CD4-positive, alpha-beta T cell (primary cell): ENCODE results near the gene CHST3. TPM values are rescaled to one million over a fixed set of nuclear protein-coding genes. Genes with fewer than 3 reads are reported as not detected.

Experiments
- ATAC-seq: fragments of 200-7000 bp; cut with Tn5 transposase; one replicate; pipeline ENCODE4 v1.10.0; 2022; ENCODE audit warnings: mild to moderate bottlenecking; ENCODE audit not compliant: poor library complexity
- CTCF ChIA-PET: fragments of 350-600 bp; sonication (Branson Sonifier 250); formaldehyde crosslinking; loops from one replicate; lab custom pipeline; 2021; ENCODE audit warnings: antibody characterized with exemption, inconsistent platforms; lab: Charles Lee
- POLR2A ChIA-PET: fragments of 350-600 bp; sonication (Branson Sonifier 250); formaldehyde crosslinking; loops from one replicate; lab custom pipeline; 2021; ENCODE audit warnings: antibody characterized with exemption, inconsistent platforms; lab: Charles Lee
- DNase-seq, 14 experiments: peaks; one replicate each; pipeline ENCODE4 v3.0.0-alpha.2; 2013 to 2020; ENCODE audit warnings: mixed read lengths in 2 of 14
- H3K27ac ChIP-seq, 2 donors: one replicate each; pipeline versions ENCODE4 v1.5.1 to v1.7.0; 2013; ENCODE audit warnings: low read length in 2 of 2, low read depth in 1 of 2, mild to moderate bottlenecking in 1 of 2
- H3K27me3 ChIP-seq, 2 experiments: 1 replicate in 1 of 2; 2 replicates in 1 of 2; pipeline versions ENCODE4 v1.6.1 to v1.7.0; 2013; ENCODE audit warnings: low read length in 2 of 2, control low read depth in 1 of 2, mild to moderate bottlenecking in 1 of 2, moderate library complexity in 1 of 2; ENCODE audit not compliant: insufficient read depth in 2 of 2, control insufficient read depth in 1 of 2
- H3K36me3 ChIP-seq: one replicate; pipeline ENCODE4 v1.6.1; 2013; ENCODE audit warnings: low read length, control low read depth; ENCODE audit not compliant: insufficient read depth
- H3K4me1 ChIP-seq: one replicate; pipeline ENCODE4 v1.6.1; 2013; ENCODE audit warnings: low read length, control low read depth; ENCODE audit not compliant: insufficient read depth
- H3K4me3 ChIP-seq: one replicate; pipeline ENCODE4 v1.5.1; 2013; ENCODE audit warnings: mild to moderate bottlenecking, low read length, moderate library complexity
- H3K9me3 ChIP-seq, 2 experiments: 1 replicate in 1 of 2; 2 replicates in 1 of 2; pipeline versions ENCODE4 v1.6.1 to v1.7.0; 2013; ENCODE audit warnings: low read length in 2 of 2, mild to moderate bottlenecking in 2 of 2, control low read depth in 1 of 2, moderate library complexity in 1 of 2; ENCODE audit not compliant: control insufficient read depth in 1 of 2, insufficient read depth in 1 of 2
- H3K27ac Mint-ChIP-seq: one replicate; pipeline ENCODE4 v1.8.0; 2020; ENCODE audit warnings: mixed read lengths
- H3K27me3 Mint-ChIP-seq: one replicate; pipeline ENCODE4 v1.8.0; 2021; ENCODE audit warnings: mixed read lengths
- H3K36me3 Mint-ChIP-seq: one replicate; pipeline ENCODE4 v1.8.0; 2021; ENCODE audit warnings: low read depth, mixed read lengths
- H3K4me1 Mint-ChIP-seq: one replicate; pipeline ENCODE4 v1.8.0; 2021; ENCODE audit warnings: low read depth, mixed read lengths
- H3K4me3 Mint-ChIP-seq: one replicate; pipeline ENCODE4 v1.8.0; 2020; ENCODE audit warnings: mild to moderate bottlenecking, mixed read lengths
- H3K9me3 Mint-ChIP-seq: one replicate; pipeline ENCODE4 v1.8.0; 2020; ENCODE audit warnings: mixed read lengths
- CTCF ChIP-seq: fragments of 200-600 bp; IDR thresholded peaks from one replicate; pipeline ENCODE4 v1.8.0; 2022; ENCODE audit warnings: antibody characterized with exemption, mild to moderate bottlenecking
- intact Hi-C, 2 experiments: fragments of 100-400 bp; cut with DNase I in 1 of 2; cut with micrococcal nuclease in 1 of 2; formaldehyde crosslinking; loops; one replicate each; pipeline versions ENCODE4 v1.15.1 to v1.9.0; 2023 to 2025; cut with DNase I, micrococcal nuclease
- total RNA-seq, 174 experiments: library from RNA in 2 of 174; stranded (reverse) in 2 of 174; gene quantifications; one replicate each; pipeline ENCODE4 v1.2.3 and lab custom pipeline; 2021 to 2026

CHST3 gene
- total RNA-seq, 2 experiments from 2014 or later, result not detected

GRCh38 chr10:71920540-71921323 lies 43.5 kb upstream of the CHST3 start:
- no peak for DNase-seq
- CTCF ChIA-PET, result no interaction called here
- no peak for ATAC-seq
- Histone ChIP-seq H3K9me3 (no peaks in the 10 kb centered on the region), H3K4me1 (no peaks in the 10 kb centered on the region), H3K27ac (no peak overlapping the region), H3K36me3 (no peaks in the 10 kb centered on the region), H3K4me3 (no peak overlapping the region), H3K27me3 (no peaks in the 10 kb centered on the region)
- H3K27me3 Mint-ChIP-seq, result no peaks in the 10 kb centered on the region
- POLR2A ChIA-PET, result no interaction called here
- no peaks in the 10 kb centered on the region for H3K9me3 Mint-ChIP-seq
- intact Hi-C loops, result no loop called here
- no peak overlapping the region for H3K27ac Mint-ChIP-seq
- TF ChIP-seq CTCF, result no peak
- H3K4me3 Mint-ChIP-seq, result no peak overlapping the region
- no peaks in the 10 kb centered on the region for H3K4me1 Mint-ChIP-seq
- no peaks in the 10 kb centered on the region for H3K36me3 Mint-ChIP-seq

DNA sequence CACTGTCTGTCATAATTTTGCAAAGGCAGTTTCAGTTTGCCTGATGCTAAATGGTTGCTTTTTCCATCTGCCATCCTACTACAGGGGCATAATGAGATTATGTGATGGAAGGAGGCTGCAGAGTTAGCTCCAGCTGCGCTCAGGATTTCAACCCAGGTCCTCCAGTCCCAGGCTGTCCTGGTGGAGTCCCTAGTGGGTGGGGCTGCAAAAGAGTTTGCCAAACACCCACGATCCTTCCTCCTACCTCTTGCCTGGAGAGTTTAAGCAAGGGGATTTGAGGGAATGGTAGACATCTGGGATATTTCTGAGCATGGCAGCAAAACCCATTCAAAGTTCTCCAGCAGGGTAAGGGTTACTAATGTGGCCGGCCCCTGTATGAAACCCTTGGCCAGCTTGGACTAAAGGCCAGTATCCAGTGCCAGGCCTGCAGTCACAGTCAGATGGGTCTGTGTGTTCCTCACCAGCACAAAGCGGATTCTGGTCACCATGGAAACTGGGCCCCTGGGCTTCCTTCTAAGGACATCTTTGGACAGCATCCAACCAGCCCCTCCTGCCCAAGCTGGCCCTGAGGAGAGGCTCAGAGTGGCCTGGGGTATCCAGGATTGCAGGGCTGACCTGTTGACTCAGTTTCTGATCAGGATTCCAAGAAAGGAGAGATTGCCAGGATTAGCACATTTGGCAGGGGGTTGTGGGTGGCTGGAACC lies 42.7 kb upstream of the CHST3 start:
- Mint-ChIP-seq H3K36me3 (no peaks in the 10 kb centered on the region), H3K4me1 (no peaks in the 10 kb centered on the region), H3K9me3 (no peaks in the 10 kb centered on the region), H3K4me3 (no peak overlapping the region), H3K27me3 (no peaks in the 10 kb centered on the region), H3K27ac (no peak overlapping the region)
- Histone ChIP-seq H3K27ac (no peak overlapping the region), H3K9me3 (no peaks in the 10 kb centered on the region), H3K4me3 (no peak overlapping the region), H3K27me3 (no peaks in the 10 kb centered on the region), H3K36me3 (no peaks in the 10 kb centered on the region), H3K4me1 (no peaks in the 10 kb centered on the region)
- no peak for TF ChIP-seq CTCF
- ATAC-seq (no peak), DNase-seq (no peak)
- POLR2A ChIA-PET, result no interaction called here
- intact Hi-C loops, result no loop called here
- CTCF ChIA-PET, result no interaction called here

- Mint-ChIP-seq H3K9me3 (no peaks in the 10 kb centered on the region), H3K4me1 (no peaks in the 10 kb centered on the region), H3K36me3 (no peaks in the 10 kb centered on the region), H3K27ac (no peak overlapping the region), H3K4me3 (no peak overlapping the region), H3K27me3 (no peaks in the 10 kb centered on the region)
- H3K27ac ChIP-seq, result no peak overlapping the region
- no peak for DNase-seq
- H3K27me3 ChIP-seq, result no peaks in the 10 kb centered on the region
- H3K4me1 ChIP-seq, result no peaks in the 10 kb centered on the region
- no peak for TF ChIP-seq CTCF
- CTCF ChIA-PET, result no interaction called here
- intact Hi-C loops, result no loop called here
- POLR2A ChIA-PET, result no interaction called here
- H3K4me3 ChIP-seq, result no peak overlapping the region
- ATAC-seq, result no peak
- H3K9me3 ChIP-seq, result no peaks in the 10 kb centered on the region
- H3K36me3 ChIP-seq, result no peaks in the 10 kb centered on the region
Observed at GRCh38 chr10:71923138-71923692, 41.0 kb upstream of the CHST3 start.
